GM18861 (cell line): ENCODE measurements around the gene RARG.

Experiments used
- ATAC-seq: cut with Tn5 transposase; IDR thresholded peaks from one replicate; pipeline ENCODE4 v1.9.1; 2021; ENCODE audit not compliant: unreplicated experiment

Gene RARG

DNA sequence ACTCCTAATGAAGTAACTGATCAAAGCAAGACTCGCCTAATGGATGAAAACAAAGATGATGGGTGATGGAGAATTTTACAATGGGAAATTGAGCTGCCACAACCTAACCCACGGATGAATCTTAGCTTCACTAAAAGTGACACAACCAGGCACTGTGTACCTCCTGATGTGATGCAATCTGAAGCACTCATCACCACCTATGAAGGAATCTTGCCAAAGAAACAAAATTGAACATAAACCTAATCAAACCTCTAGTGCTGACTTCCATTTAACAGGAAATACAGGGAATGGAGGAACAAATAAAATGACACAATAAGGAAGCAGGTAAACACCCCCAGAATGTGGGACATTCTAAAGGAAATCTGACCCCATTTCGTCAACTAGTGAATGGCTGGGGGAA is 13.3 kb upstream of the RARG start:
- no peak for ATAC-seq

DNA sequence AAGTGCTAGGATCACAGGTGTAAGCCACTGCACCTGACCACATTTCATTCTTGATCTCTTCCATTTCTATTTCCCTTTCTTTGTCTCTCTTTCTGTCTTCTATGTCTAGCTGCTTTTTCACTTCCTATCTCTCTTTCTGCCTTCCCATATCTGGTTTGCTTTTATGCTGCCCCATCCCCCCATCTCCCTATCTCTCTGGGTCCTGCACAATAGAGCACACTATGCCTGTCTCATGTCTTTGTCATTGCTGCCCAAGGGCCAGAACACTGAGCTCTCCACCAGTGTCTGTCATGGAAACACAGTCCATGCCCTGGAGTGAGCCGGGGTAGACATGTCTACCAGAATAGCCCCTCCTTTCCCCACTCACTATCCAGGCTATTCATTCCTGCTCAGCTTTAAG is 12.3 kb upstream of the RARG start:
- no peak for ATAC-seq

DNA sequence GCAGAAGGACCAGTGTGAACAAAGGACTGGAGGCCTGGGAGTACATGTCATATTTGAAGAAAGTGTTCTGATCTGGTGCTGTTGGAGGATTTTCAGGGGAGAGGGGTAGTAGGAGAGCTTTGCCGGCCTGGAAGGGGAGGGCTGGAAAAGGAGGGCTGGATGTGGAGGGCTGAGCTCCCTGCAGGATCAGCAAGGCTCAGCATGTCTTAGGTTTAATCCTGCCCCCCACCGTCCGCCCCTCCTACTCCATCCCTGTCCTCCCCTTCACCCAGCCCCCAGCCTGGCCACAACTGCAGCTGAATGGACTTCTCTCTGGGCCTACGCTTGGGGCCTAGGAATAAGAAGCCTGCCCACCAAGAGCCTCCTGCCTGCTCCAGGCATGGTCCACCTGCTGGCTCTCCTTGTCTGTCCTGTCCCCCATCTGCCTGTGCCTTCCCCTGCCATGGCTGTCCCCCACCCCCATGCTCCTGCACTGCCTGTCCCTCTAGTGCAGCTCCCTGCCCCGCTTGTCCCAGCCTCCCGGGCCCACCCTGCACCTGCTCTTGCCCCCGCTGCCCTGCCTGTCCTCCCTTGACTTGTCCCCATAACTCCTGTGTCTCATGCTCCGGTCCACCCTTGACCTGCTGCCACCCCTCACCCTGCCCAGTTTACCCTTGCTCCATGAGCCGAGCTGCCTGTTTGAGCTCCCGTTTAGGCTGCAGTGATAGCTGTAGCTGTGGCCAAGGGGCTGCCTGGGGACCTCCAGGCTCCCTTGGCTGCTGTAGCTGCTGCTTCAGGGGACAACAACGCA is 9.8 kb upstream of the RARG start:
- no peak for ATAC-seq

DNA sequence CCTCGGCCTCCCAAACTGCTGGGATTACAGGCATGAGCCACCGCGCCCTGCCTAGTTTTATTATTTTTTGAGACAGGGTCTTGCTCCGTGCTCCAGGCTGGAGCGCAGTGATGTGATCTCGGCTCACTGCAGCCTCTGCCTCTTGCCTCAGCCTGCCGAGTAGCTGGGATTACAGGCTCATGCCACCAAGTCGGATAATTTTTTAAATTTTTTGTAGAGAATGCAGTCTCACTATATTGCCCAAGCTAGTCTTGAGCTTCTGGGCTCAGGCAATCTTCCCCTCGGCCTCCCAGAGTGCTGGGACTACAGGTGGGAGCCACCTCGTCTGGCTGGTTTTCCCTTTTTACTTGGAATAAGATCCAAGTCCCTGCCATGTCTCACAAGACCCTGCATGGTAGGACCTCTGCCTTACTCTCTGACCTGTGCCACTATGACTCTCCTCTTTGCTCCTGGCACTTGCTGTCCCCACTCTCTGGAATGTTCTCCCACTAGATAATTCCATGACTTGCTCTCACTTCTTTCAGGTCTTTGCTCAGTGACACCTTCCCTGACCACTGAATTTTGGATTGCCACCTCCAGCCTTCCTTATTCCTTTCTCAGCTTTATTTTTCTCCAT is 7.7 kb upstream of the RARG start:
- ATAC-seq, result no peak

DNA sequence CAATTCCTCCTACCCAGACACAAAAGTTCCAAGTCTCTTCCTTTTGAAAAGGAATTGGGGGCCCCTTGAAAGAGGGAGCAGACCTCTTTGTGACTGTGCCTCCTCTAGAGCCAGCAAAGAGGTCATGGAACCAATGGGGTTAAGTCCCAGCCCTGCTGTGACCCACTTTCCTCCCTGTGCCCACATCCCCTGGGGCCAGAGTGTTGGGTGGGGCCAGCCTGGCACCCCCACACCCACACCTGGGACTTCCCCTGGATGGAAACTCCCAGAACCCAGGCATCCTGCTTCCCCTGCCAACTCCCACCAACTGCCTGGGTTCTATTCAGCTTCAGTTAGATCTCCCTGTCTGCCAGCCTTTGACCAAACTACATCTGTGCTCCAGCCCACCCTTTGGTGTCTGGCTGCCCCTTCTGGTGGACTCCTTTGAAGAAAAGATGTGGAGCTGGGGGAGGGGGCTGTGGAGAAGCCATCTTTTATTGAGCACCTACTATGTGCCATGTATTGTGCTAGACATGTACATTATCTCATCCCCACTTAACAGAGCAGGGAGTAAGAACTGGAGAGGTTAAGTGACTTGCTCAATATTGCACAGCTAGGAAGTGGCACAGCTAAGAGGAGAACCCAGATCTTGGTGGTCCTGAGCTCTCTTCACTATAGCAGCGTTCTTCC is 4.6 kb upstream of the RARG start:
- no peak for ATAC-seq

DNA sequence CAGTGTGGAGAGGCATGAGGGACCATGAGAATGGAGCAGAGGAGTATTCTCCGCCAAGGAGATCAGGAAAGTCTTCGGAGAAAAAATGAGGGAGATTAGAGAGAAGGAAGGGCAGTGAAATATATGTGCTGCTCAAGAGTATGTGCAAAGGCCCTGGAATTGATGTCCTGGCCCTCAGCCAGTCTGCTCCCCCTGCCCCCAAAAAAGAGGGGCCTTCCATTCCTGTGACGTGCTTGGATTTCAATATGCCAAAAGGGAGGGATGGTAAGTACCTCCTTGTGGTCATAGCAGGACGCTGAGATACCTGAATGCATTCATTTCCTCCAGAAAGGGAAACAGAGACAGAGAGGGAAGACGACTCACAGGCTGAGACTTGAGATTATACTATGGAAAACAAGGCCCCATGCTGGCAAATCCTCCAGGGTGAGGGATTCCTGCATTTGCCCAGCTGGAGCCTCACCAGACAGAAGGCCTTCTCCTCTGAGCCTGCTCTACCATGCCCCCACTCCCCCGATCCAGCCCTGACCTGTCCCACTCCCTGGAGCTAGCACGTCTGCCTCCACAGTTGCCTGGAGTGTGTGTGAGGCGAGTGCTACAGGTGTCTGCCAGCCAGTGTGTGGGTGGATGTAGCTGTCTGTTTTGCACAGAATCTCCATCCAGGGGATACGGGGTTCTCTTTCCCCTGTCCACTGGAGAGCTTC is 3.9 kb upstream of the RARG start:
- no peak for ATAC-seq

DNA sequence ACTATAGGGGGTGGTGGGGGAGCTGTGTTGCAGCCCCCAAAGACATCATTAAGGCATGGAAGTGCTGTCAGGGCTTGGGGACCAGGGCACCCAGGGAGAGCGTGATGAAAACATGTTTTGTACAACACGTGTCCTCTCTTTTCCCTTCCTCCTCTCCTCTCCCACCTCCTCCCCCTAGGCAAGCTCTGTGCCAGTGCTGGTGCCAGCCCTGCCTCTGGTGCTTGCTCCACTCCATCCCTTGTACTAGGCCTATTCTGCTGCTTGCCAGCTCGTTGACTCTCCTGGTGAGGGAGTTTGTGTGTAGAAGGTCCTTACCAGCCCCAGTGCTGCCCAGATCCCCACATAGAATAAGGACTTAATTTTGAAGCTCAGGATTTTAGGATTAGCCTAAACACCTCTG is 3.2 kb upstream of the RARG start:
- no peak for ATAC-seq

DNA sequence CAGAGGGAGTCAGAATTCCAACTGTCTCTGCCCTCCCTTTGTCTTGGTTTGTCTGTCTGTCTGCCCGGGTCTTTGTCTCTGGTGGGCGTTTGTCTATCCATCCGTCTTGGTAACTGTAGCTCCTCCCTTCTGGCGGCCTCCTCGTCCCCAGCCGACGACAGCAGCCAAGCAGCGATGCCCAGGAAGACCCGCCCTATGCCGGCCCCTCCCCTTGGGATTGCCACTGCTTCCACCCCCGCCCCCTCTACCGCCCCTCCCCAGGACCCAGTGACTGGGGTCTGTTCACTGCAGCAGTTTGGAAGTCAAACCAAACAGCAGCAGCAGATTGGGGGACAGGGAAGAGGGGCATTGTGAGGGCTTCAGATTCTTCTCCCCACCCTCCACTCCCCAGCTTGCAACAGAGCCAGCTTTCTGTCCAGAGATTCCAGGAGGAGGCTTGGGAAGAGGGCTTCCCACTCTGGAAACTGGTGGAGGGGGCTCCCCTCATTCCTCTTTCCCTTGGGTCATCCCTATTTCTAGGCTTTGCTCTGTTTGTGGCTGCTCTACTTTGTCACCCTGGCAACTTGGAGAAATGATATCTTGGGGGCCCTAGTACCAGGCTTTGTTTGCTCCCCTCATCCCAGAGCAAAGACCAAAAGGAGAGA is 2.4 kb upstream of the RARG start:
- ATAC-seq, result no peak

DNA sequence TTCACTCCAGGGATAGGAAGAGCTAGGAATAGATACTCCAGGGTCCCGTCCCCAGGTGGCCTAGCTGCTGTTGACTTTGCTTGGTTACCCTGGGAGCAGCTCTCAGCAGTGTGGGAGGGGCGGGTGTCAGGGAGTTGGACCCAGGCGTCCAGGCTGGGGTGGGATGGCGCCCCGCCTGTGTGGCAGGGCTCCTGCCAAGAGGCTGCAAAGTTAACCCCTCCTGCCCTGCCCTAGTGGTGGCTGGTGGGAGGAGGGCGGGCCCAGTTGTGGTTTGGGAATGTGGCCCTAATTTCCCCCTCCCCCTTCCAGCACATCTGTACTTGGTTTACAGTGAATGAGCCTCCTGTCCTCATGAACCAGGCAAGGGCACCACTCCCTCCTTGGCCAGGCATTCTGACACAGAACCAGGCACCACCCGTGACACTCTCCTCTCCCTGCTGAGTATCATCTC is 1.7 kb upstream of the RARG start:
- no peak for ATAC-seq

DNA sequence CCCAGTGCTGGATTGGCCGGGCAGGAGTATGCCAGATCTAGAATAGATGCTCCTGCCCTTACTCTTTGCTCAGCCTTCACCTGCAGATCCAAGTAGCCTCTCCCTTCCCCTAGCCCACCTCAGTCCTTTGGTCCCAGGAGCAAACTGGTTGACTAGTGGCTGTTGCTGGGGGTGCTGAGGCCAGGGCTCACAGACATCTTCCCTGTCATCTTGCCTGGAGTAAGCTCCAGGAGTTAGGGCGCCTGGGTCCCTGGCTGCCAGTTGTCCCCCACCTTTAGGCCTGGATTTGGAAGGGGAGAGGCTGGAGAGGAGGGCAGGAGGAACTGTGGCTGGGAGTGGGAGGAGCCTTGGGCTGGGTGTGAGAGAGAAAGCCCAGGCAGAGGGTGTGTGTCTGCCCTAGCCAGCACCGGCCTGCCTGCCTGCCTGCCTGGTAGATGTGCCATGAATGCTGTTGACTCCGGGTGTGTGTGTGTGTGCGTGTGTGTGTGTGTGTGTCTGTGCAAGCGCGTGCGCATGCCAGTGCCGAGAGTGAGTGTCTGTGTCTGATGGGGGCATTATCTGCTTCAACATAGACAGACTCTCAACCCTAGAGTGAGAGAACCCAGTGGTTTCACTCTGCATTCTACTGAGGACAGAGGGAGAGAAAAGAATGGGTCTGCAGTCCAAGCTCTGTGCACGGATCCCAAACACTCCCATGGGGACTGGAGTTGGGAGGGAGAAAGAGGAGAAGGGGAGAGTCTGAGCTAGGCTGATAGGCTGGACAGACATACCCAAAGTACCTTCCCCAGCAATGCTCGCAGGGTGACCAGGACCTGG is 845 bp upstream of the RARG start:
- no peak for ATAC-seq

DNA sequence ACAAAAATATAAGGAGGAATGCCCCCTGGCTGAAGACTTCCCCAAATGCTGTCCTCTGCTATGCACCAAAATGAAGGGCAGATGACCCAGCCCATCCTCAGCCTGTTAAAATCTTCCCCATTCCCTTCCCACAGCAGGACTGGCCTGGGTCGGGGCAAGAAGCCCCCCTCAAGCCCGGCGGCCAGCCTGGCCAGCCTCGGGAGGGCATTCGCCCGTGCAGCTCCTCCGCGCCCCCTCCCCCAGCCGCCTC is 413 bp downstream of the RARG start:
- no peak for ATAC-seq

DNA sequence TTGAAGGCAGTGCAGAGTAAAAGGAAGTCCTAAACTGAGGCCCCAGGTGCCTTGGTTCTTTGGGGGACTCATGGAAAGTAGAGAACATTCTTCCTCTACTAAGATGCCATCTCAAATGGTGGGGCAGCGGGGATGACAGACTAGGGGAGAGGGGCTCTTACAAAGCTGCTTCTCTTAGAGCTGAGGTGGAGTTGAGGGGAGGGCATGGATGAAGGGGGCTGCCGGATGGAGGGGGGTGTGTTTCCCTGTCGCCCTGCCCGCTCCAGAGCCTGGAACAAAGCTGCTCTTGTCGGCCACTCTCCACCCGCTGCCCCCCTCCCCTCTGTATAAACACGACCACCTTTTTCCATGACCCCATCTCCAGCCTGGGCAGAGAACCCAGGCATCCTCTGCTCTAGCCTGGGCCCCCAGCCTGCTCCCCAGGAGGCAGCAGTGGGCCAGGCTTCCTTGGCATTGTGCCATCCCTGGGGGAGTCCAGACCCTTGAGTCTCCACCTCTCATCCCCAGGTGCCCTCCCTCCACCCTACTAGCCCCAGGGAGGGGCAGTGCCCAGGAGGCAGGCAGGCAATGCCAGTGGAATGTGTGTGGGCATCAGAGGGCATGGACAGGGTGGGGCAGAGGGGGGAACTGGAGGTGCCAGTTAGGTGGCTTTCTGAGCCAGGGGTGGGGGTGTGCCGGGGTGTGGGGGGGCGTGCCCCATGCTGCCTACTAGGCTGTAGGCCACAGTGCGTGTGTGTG is 1.7 kb downstream of the RARG start:
- ATAC-seq, result no peak

DNA sequence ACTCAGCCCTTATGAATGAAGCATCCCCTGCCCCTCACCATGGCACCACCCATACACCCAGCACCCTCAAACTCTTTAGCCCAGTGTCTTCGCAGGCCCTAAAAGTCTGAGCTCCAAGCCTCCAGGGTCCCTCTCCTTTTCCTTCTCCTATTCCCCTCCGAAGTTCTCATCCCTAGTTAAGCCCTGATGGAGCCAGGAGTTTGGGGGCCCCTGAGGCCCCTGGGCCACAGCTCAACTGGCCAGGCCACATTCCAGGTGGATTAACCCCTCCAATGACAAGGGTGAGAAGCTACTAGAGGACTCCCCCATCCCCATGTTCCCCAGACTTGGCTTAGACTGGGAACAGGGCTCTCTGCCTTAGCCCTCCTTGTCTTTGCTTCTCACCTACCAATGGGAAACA is 2.6 kb downstream of the RARG start:
- ATAC-seq, result no peak

DNA sequence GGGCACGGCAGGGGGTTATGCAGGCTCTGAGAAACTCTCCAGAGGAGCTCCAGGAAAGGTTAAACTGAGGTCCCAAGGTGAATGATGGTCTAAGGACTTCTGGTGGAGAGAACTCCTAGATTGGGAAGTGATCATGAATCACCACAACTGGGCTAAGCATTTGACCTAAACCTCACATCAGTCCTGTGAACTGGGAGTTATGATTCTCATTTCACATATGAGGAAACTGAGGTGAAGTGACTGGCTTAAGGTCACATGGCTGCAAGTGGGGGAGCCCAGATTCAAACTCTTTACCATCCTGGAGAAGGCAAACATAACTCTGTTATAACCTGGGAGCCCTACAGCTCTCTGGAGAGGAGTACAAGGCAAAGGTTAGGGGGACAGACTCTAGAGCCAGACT is 4.2 kb downstream of the RARG start:
- no peak for ATAC-seq

DNA sequence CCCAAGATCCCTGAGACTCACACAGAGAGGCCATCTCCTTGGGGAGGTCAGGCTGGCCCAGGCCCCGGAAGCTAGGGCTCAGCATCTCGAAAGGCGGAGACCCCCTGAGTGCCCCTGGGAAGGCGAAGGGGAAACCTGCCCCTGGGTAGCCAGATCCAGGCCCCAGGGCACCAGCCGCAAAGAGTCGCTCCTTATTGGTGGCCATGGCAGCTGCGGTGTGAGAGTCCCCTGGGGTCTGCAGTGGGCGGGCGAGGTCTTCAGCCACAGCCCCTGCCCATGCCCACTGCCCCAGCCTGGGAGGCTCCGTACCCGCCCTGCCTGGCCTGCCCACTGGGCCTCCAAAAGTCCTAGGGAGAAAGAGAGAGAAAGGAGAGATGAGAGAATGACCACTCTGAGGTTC is 4.7 kb downstream of the RARG start:
- ATAC-seq, result no peak

DNA sequence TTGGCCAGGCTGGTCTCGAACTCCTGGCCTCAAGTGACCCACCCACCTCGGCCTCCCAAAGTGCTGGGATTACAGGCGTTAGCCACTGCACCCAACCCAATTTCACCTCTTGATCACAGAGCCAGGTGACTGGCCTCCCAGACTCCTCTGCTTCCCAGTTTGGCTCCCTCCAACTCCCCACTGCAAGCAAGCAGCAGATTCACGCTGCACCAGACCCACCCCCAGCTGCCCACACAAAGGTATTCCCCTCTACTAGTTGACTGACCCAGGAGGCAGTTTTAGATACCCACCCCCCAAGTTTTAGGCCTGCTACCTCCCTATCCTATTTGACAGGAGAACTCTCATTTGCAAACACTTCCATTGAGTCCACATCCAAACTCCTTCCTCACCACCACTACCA is 5.2 kb downstream of the RARG start:
- no peak for ATAC-seq

DNA sequence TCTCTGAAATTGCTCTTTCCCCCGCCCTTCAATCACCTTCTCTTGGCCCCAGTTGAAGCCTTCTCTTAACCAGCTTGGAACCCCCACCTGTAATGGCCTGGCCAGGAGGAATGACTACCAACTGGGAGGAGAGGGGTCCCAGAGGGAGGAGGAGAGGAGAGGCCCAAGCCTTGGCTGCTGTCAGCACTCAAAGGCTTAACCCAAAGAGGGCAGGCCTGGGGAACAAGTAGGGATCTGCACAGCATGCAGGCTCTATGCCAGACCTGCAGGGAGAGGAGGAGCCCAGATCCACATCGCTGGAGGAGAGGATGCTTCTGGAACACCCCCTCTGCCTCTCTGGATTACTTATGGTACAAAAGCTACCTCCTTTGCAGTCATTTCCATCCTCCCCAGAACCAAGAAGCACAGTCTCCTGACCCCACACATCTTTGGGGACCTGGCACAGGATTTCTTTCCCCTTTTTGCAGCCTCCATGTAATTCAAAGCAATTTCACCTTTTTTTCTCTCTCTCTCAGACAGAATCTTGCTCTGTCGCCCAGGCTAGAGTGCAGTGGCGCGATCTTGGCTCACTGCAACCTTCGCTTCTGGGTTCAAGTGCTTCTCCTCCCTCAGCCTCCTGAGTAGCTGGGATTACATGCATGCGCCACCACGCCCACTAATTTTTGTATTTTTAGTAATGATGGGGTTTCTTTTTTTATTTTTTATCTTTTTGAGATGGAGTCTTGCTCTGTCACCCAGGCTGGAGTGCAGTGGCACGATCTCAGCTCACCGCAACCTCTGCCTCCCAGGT is 6.2 kb downstream of the RARG start:
- no peak for ATAC-seq

DNA sequence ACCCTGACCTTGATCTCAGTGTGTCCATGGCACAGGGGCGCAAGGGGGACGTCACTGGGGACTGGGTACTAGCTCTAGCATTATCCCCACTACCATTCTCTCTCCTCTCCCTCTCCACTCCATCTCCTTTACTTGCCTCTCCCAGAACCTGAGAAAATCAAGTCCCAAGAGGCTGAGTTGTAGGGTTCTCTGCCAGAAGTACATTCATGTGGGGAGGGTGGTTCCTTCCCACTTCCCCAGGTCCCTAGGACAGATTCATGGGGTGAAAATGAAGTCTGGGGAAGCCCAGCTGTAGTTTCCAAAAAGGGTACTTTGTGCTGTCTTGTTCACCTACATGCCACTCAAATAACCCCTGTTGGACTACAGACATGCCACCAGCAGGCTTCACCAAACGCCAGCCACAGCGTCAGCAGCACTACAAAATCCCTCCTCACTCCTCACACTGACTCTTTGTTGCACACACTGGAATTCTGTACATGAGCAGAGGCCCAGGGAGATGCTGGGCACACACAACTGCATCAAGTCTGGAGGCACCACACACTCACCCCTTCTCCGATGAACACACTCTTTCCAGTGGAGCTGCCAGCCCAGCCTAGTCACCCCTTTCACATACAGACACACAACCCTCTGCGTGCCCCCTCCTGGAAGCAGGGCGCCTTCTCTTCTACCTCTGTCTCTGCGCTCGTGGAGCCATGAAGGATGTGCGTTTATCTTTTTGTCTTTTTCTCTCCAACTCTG is 6.9 kb downstream of the RARG start:
- ATAC-seq, result no peak
